Caco-2 (cell line): ENCODE measurements around the gene ELFN1. TPM values are rescaled to one million over a fixed set of nuclear protein-coding genes. Genes with fewer than 3 reads are reported as not detected.
A peak's percentile ranks its signal among the peaks of the same experiment; 100 is the strongest.

Experiments
- Bru-seq: library from RNA; stranded (reverse); fragments of 400-500 nt; gene quantifications from one replicate; lab custom pipeline; 2021; lab: Mats Ljungman, UMichigan
- BruChase-seq, 2 experiments: library from RNA; stranded (reverse); fragments of 400-500 nt; gene quantifications; one replicate each; lab custom pipeline; 2021; lab: Mats Ljungman, UMichigan
- BruUV-seq: library from RNA; stranded (reverse); fragments of 400-500 nt; replicated peaks from 2 replicates; lab custom pipeline; 2021; lab: Mats Ljungman, UMichigan
- CTCF ChIA-PET: fragments of 300-600 bp; sonication (Branson Sonifier 250); formaldehyde crosslinking; loops from one replicate; lab custom pipeline; 2022; ENCODE audit warnings: antibody characterized with exemption; lab: Charles Lee
- POLR2A ChIA-PET: fragments of 300-600 bp; sonication (Branson Sonifier 250); formaldehyde crosslinking; loops from one replicate; lab custom pipeline; 2022; ENCODE audit warnings: antibody characterized with exemption; lab: Charles Lee
- DNase-seq, 2 experiments: peaks; one replicate each; pipeline versions ENCODE4 v3.0.0 to v3.0.0-alpha.2; 2020 to 2022
- H3K27me3 ChIP-seq: replicated peaks from 2 replicates; pipeline ENCODE4 v1.6.0; 2011; ENCODE audit warnings: low read length; ENCODE audit not compliant: control insufficient read depth, insufficient read depth
- H3K36me3 ChIP-seq: 2 replicates; pipeline ENCODE4 v1.5.1; 2011; ENCODE audit warnings: low read length; ENCODE audit not compliant: control insufficient read depth, insufficient read depth
- H3K4me1 ChIP-seq: fragments of 250-450 bp; sonication (Bioruptor Pico); 2 replicates; pipeline ENCODE4 v1.5.1; 2020; ENCODE audit warnings: mild to moderate bottlenecking
- H3K4me3 ChIP-seq: 2 replicates; pipeline ENCODE4 v1.5.1; 2011; ENCODE audit warnings: low read depth, mild to moderate bottlenecking, control low read depth, low read length
- H3K9me3 ChIP-seq: fragments of 250-450 bp; sonication (Bioruptor Pico); 2 replicates; pipeline ENCODE4 v1.5.1; 2020; ENCODE audit warnings: mild to moderate bottlenecking, moderate library complexity
- H3K27ac Mint-ChIP-seq: one replicate; pipeline ENCODE4 v1.8.0; 2022; ENCODE audit warnings: mixed read lengths; ENCODE audit not compliant: unreplicated experiment
- H3K27me3 Mint-ChIP-seq: one replicate; pipeline ENCODE4 v1.8.0; 2022; ENCODE audit warnings: mixed read lengths; ENCODE audit not compliant: insufficient read depth, unreplicated experiment
- H3K36me3 Mint-ChIP-seq: one replicate; pipeline ENCODE4 v1.8.0; 2022; ENCODE audit warnings: mild to moderate bottlenecking, mixed read lengths; ENCODE audit not compliant: insufficient read depth, unreplicated experiment
- H3K4me1 Mint-ChIP-seq: one replicate; pipeline ENCODE4 v1.8.0; 2022; ENCODE audit warnings: low read depth, mixed read lengths; ENCODE audit not compliant: unreplicated experiment
- H3K4me3 Mint-ChIP-seq: one replicate; pipeline ENCODE4 v1.8.0; 2022; ENCODE audit warnings: mild to moderate bottlenecking, moderate library complexity, mixed read lengths; ENCODE audit not compliant: unreplicated experiment
- H3K9me3 Mint-ChIP-seq: one replicate; pipeline ENCODE4 v1.8.0; 2022; ENCODE audit warnings: mixed read lengths; ENCODE audit not compliant: unreplicated experiment
- CTCF ChIP-seq, 2 experiments: fragments of 200-600 bp in 1 of 2; IDR thresholded peaks; 1 replicate in 1 of 2; 2 replicates in 1 of 2; pipeline versions ENCODE4 v1.5.1 to v1.8.0; 2011 to 2022; ENCODE audit warnings: antibody characterized with exemption in 1 of 2, control low read depth in 1 of 2, inconsistent platforms in 1 of 2, low read depth in 1 of 2, low read length in 1 of 2, mild to moderate bottlenecking in 1 of 2, moderate library complexity in 1 of 2; ENCODE audit not compliant: insufficient read depth in 1 of 2, severe bottlenecking in 1 of 2, unreplicated experiment in 1 of 2
- intact Hi-C: fragments of 100-400 bp; cut with micrococcal nuclease; formaldehyde crosslinking; loops from one replicate; pipeline ENCODE4 v1.10.0; 2022; ENCODE audit not compliant: unreplicated experiment
- long read RNA-seq: library from polyadenylated mRNA; stranded (forward); transcript quantifications from one replicate; pipeline ENCODE4 v2.0.0, GENCODE V29; 2022
- total RNA-seq: library from RNA; stranded (reverse); gene quantifications from 2 replicates; pipeline ENCODE4 v1.2.3, GENCODE V29; 2022

The ELFN1 gene
- total RNA-seq (2.3 TPM in 2 replicates), Bru-seq, nascent RNA (percentile 15 among the genes with signal in this experiment), BruChase-seq, experiment 1, labeled RNA remaining after a 2-hour chase (percentile 13 among the genes with signal in this experiment), BruChase-seq, experiment 2, labeled RNA remaining after a 6-hour chase (percentile 20 among the genes with signal in this experiment)
- long read RNA-seq, partial matches to known transcripts, result 0 of 23 reads
- long read RNA-seq, other reads (novel, unspliced or antisense), result 23 of 23 reads

DNA sequence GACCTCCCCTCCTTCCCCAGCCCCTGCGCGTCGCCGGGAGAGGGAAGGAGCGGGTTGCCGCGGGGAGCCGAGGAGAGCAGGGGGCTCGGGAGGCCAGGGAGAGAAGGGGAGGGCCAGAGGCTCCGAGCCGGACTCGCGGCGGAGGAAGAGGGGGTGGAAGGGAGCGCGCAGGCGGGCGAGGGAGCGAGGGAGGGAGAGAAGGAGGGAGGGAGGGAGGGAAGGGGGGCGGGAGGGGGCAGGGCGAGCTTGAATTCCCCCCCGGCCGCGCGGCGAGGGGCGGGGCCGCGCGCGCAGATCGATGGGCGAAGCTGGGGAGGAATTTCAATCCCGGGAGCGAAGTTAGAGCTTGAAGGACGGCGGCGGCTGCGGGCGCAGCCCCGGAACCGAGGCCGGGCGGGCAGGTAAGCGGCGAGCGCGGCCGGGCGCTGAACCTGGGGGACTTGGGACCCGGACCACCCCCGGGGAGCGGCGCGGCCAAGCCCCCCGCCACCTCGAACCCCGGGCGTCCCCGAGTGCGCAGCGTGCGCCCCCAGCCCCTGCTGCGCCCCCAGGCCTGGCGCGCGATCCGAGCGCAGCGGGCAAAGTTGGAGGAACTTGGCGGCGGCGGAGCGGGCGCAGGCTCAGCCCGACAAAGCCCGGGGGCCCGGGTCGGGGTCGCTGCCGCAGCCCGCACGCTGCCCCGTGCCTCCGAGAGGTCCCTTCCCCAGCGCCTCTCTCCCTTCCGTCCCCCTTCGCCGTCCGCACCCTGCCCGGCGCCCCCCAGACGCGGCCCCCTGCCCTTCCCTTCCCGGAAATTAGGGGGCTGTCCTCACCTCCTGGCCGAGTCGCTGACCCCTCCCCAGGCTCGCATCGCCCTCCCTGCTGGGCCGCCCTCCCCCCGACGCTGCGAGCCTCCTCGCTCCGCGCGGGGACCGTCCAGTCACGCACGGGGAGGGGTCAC is at the start of gene ELFN1:
Gene ELFN1 (plus strand): TSS at position 324 of the 940 bp plus-strand sequence. CDS start 74,320 bp downstream, outside the sequence.
- no peaks in the 10 kb centered on the region for H3K9me3 Mint-ChIP-seq
- ChIA-PET POLR2A (no interaction called here), CTCF (no interaction called here)
- TF ChIP-seq CTCF (IDR thresholded peaks at IDR 0.05; ENCODE audit: insufficient read depth in 1 of 2, low read depth in 1 of 2, low read length in 1 of 2, severe bottlenecking in 1 of 2, unreplicated experiment in 1 of 2), result no peak
- intact Hi-C loops, result no loop called here
- Histone ChIP-seq H3K4me1 (peaks cover 19% of the 10 kb centered on the region), H3K4me3 (peak within 1 kb of the TSS; percentile 27), H3K27me3 (peaks cover 8% of the 10 kb centered on the region), H3K36me3 (no peaks in the 10 kb centered on the region), H3K9me3 (no peaks in the 10 kb centered on the region)
- H3K36me3 Mint-ChIP-seq, result no peaks in the 10 kb centered on the region
- H3K4me3 Mint-ChIP-seq, result peak within 1 kb of the TSS; percentile 50
- peak in 1 of 2 experiments; percentile 39 for DNase-seq
- H3K27ac Mint-ChIP-seq, result no peak within 1 kb of the TSS
- no peaks in the 10 kb centered on the region for H3K4me1 Mint-ChIP-seq
- no TSS peak for BruUV-seq
- H3K27me3 Mint-ChIP-seq, result peaks cover 21% of the 10 kb centered on the region

- CTCF ChIA-PET, result no interaction called here
- DNase-seq, result no peak
- no peak overlapping the region for H3K27ac Mint-ChIP-seq
- no peaks in the 10 kb centered on the region for H3K4me1 Mint-ChIP-seq
- no TSS peak for BruUV-seq
- H3K4me3 Mint-ChIP-seq, result no peak overlapping the region
- Histone ChIP-seq H3K4me3 (no peak overlapping the region), H3K36me3 (no peaks in the 10 kb centered on the region), H3K4me1 (no peaks in the 10 kb centered on the region), H3K9me3 (peaks cover 8% of the 10 kb centered on the region), H3K27me3 (no peaks in the 10 kb centered on the region)
- no peak for TF ChIP-seq CTCF (IDR thresholded peaks at IDR 0.05; ENCODE audit: insufficient read depth in 1 of 2, low read depth in 1 of 2, low read length in 1 of 2, severe bottlenecking in 1 of 2, unreplicated experiment in 1 of 2)
- POLR2A ChIA-PET, result no interaction called here
- H3K27me3 Mint-ChIP-seq, result no peaks in the 10 kb centered on the region
- H3K9me3 Mint-ChIP-seq, result peaks cover 20% of the 10 kb centered on the region
- H3K36me3 Mint-ChIP-seq, result no peaks in the 10 kb centered on the region
- intact Hi-C loops, result no loop called here
These were observed 49.2 kb upstream of the ELFN1 start for GRCh38 chr7:1620835-1621234.

DNA sequence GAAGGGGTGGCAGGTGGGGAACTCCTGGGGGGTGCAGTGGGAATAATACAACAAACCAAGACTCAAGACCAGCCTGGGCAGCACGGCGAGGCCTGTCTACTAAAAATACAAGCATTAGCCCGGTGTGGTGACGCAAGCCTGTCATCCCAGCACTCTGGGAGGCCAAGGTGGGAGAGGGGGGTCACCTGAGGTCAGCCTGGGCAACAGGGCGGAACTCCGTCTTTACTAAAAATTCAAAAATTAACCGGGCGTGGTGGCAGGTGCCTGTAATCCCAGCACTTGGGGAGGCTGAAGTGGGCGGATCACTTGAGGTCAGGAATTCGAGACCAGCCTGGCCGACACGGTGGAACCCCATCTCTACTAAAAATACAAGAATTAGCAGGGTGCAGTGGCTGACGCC is 48.4 kb upstream of the ELFN1 start:
- H3K27ac Mint-ChIP-seq, result no peak overlapping the region
- intact Hi-C loops, result no loop called here
- no peak overlapping the region for H3K4me3 Mint-ChIP-seq
- no peaks in the 10 kb centered on the region for H3K36me3 ChIP-seq
- no TSS peak for BruUV-seq
- no peaks in the 10 kb centered on the region for H3K36me3 Mint-ChIP-seq
- H3K9me3 Mint-ChIP-seq, result peaks cover 24% of the 10 kb centered on the region
- no peak overlapping the region for H3K4me3 ChIP-seq
- H3K4me1 Mint-ChIP-seq, result no peaks in the 10 kb centered on the region
- ChIA-PET POLR2A (no interaction called here), CTCF (no interaction called here)
- DNase-seq, result no peak
- TF ChIP-seq CTCF (IDR thresholded peaks at IDR 0.05; ENCODE audit: insufficient read depth in 1 of 2, low read depth in 1 of 2, low read length in 1 of 2, severe bottlenecking in 1 of 2, unreplicated experiment in 1 of 2), result no peak
- H3K27me3 ChIP-seq, result no peaks in the 10 kb centered on the region
- peaks cover 2% of the 10 kb centered on the region for H3K27me3 Mint-ChIP-seq
- peaks cover 9% of the 10 kb centered on the region; the same call in 1 of the 2 replicates for H3K9me3 ChIP-seq
- H3K4me1 ChIP-seq, result no peaks in the 10 kb centered on the region
